Measurements from ENCODE around the gene DISP1.

The DISP1 gene

GRCh38 chr1:222794656-222795474, 20.0 kb upstream of the DISP1 start:
- Histone ChIP-seq H3K9ac (ENCODE audit: low read depth, low read length) (no peak overlapping the region), H3K27me3 (ENCODE audit: control insufficient read depth, insufficient read depth, low read length) (no peaks in the 10 kb centered on the region), H3K36me3 (ENCODE audit: control insufficient read depth, insufficient read depth, low read length) (no peaks in the 10 kb centered on the region), H3K27ac (ENCODE audit: low read depth, low read length) (no peak overlapping the region), H3K4me3 (ENCODE audit: low read depth, low read length) (no peak overlapping the region), H3K9me3 (ENCODE audit: control insufficient read depth, insufficient read depth, low read length) (no peaks in the 10 kb centered on the region), H3K4me1 (ENCODE audit: control insufficient read depth, insufficient read depth, low read length) (no peaks in the 10 kb centered on the region)

- H3K36me3 ChIP-seq (ENCODE audit: control insufficient read depth, insufficient read depth, low read length), result no peaks in the 10 kb centered on the region
- H3K27ac ChIP-seq (ENCODE audit: low read depth, low read length), result no peak overlapping the region
- H3K9me3 ChIP-seq (ENCODE audit: control insufficient read depth, insufficient read depth, low read length), result no peaks in the 10 kb centered on the region
- no peak overlapping the region for H3K9ac ChIP-seq (ENCODE audit: low read depth, low read length)
- no peaks in the 10 kb centered on the region for H3K27me3 ChIP-seq (ENCODE audit: control insufficient read depth, insufficient read depth, low read length)
- H3K4me3 ChIP-seq (ENCODE audit: low read depth, low read length), result no peak overlapping the region
- H3K4me1 ChIP-seq (ENCODE audit: control insufficient read depth, insufficient read depth, low read length), result no peaks in the 10 kb centered on the region
Measured at GRCh38 chr1:222798116-222798515, 16.7 kb upstream of the DISP1 start.

- H3K4me3 ChIP-seq (ENCODE audit: low read depth, low read length), result no peak overlapping the region
- H3K9me3 ChIP-seq (ENCODE audit: control insufficient read depth, insufficient read depth, low read length), result no peaks in the 10 kb centered on the region
- H3K9ac ChIP-seq (ENCODE audit: low read depth, low read length), result no peak overlapping the region
- no peaks in the 10 kb centered on the region for H3K4me1 ChIP-seq (ENCODE audit: control insufficient read depth, insufficient read depth, low read length)
- no peak overlapping the region for H3K27ac ChIP-seq (ENCODE audit: low read depth, low read length)
- H3K36me3 ChIP-seq (ENCODE audit: control insufficient read depth, insufficient read depth, low read length), result no peaks in the 10 kb centered on the region
- no peaks in the 10 kb centered on the region for H3K27me3 ChIP-seq (ENCODE audit: control insufficient read depth, insufficient read depth, low read length)
Measured at GRCh38 chr1:222798975-222799374, 15.9 kb upstream of the DISP1 start.

- Histone ChIP-seq H3K9me3 (ENCODE audit: control insufficient read depth, insufficient read depth, low read length) (no peaks in the 10 kb centered on the region), H3K36me3 (ENCODE audit: control insufficient read depth, insufficient read depth, low read length) (no peaks in the 10 kb centered on the region), H3K9ac (ENCODE audit: low read depth, low read length) (no peak overlapping the region), H3K4me3 (ENCODE audit: low read depth, low read length) (no peak overlapping the region), H3K27me3 (ENCODE audit: control insufficient read depth, insufficient read depth, low read length) (no peaks in the 10 kb centered on the region), H3K4me1 (ENCODE audit: control insufficient read depth, insufficient read depth, low read length) (no peaks in the 10 kb centered on the region), H3K27ac (ENCODE audit: low read depth, low read length) (no peak overlapping the region)
Measured at GRCh38 chr1:222801067-222801466, 13.8 kb upstream of the DISP1 start.

DNA sequence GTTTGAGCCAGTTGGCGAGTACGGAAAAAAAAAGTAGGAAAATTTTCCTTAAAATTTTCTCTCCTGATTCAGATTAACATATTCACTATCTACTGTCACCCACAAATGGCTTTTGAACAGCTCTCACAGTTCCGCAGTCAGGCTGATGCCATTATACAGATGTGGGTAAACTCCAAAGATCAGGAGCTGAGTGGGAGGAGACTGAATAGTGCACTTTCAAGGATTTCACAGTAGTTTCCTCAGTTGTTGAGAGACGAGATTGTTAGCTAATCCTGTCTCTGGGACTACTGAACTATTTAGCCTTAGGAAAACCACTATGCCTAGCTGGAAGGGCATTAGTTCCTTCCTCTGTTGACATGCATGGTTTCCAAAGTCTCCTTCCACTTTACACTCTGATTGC, 3.2 kb upstream of the DISP1 start:
- Histone ChIP-seq H3K9ac (ENCODE audit: low read depth, low read length) (no peak overlapping the region), H3K27ac (ENCODE audit: low read depth, low read length) (no peak overlapping the region), H3K9me3 (ENCODE audit: control insufficient read depth, insufficient read depth, low read length) (no peaks in the 10 kb centered on the region), H3K4me1 (ENCODE audit: control insufficient read depth, insufficient read depth, low read length) (peaks cover 10% of the 10 kb centered on the region; the same call in 1 of the 2 replicates), H3K4me3 (ENCODE audit: low read depth, low read length) (no peak overlapping the region), H3K27me3 (ENCODE audit: control insufficient read depth, insufficient read depth, low read length) (peaks cover 20% of the 10 kb centered on the region), H3K36me3 (ENCODE audit: control insufficient read depth, insufficient read depth, low read length) (no peaks in the 10 kb centered on the region)

DNA sequence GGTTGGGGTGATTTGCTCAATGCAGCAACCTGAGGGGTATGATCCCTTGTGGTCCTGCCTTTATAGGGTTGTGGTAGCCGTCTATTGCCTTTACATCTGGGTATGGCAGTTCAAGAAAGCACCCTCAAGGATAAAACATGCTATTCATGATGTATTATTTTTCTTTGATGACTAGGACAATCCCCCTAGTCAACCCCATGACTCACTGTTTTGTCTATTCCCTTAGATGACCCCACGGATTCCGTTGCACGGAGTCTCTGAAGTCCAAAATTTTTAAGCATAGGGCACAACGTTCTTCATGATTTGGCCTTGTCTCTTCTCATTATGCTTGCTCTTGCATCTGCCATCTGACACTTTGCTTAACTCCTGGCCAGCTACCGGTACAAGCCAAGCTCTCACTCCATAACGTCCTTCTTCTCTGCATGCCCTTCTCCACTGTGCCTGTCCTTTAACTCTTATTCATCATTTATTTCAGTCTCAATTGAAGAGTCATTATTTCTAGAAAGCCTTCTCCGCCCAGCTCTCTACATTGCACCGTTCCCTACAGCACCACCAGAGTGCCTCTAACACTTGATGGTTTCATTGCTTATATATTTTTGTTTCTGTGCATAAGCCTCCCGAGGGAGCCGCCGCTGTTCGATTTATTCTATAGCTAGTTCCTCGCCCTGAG, 838 bp upstream of the DISP1 start:
- H3K27me3 ChIP-seq (ENCODE audit: control insufficient read depth, insufficient read depth, low read length), result peaks cover 20% of the 10 kb centered on the region
- peaks cover 17% of the 10 kb centered on the region; the same call in 1 of the 2 replicates for H3K4me1 ChIP-seq (ENCODE audit: control insufficient read depth, insufficient read depth, low read length)
- no peak overlapping the region for H3K27ac ChIP-seq (ENCODE audit: low read depth, low read length)
- H3K9me3 ChIP-seq (ENCODE audit: control insufficient read depth, insufficient read depth, low read length), result no peaks in the 10 kb centered on the region
- H3K36me3 ChIP-seq (ENCODE audit: control insufficient read depth, insufficient read depth, low read length), result no peaks in the 10 kb centered on the region
- H3K4me3 ChIP-seq (ENCODE audit: low read depth, low read length), result peak overlapping the region; percentile 90; the same call in 1 of the 2 replicates
- no peak overlapping the region for H3K9ac ChIP-seq (ENCODE audit: low read depth, low read length)

- H3K9me3 ChIP-seq (ENCODE audit: control insufficient read depth, insufficient read depth, low read length), result no peaks in the 10 kb centered on the region
Measured at GRCh38 chr1:222815440-222815765, 564 bp downstream of the DISP1 start.

DNA sequence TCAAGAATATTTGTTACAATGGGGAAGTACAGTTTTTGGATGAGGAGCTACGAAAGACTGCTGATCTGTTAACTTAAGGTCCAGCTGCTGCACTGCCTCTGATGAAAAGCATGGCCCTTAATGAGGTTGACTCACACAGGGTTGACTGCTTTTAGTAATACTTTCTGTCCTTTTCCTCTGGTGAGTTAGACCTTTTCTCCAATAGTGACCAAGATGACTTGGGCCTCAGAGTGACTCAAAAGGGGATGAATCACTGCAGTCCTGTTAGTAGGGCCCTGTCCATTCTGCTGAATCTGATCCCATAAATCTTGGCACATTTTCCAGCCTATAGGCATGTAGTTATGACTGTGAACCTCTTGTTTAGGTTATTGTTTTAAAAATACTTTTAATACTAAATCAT, 2.7 kb downstream of the DISP1 start:
- H3K9me3 ChIP-seq (ENCODE audit: control insufficient read depth, insufficient read depth, low read length), result no peaks in the 10 kb centered on the region
- no peak overlapping the region for H3K27ac ChIP-seq (ENCODE audit: low read depth, low read length)
- H3K9ac ChIP-seq (ENCODE audit: low read depth, low read length), result no peak overlapping the region
- H3K36me3 ChIP-seq (ENCODE audit: control insufficient read depth, insufficient read depth, low read length), result no peaks in the 10 kb centered on the region
- no peak overlapping the region for H3K4me3 ChIP-seq (ENCODE audit: low read depth, low read length)
- H3K4me1 ChIP-seq (ENCODE audit: control insufficient read depth, insufficient read depth, low read length), result peaks cover 17% of the 10 kb centered on the region; the same call in 1 of the 2 replicates
- H3K27me3 ChIP-seq (ENCODE audit: control insufficient read depth, insufficient read depth, low read length), result peaks cover 11% of the 10 kb centered on the region

More at GRCh38 chr1:222815440-222815765, 564 bp downstream of the DISP1 start:
- Histone ChIP-seq H3K4me3 (ENCODE audit: low read depth, low read length) (peak overlapping the region; percentile 90), H3K27ac (ENCODE audit: low read depth, low read length) (peak overlapping the region; percentile 69), H3K27me3 (ENCODE audit: control insufficient read depth, insufficient read depth, low read length) (peaks cover 20% of the 10 kb centered on the region), H3K9ac (ENCODE audit: low read depth, low read length) (peak overlapping the region; percentile 71), H3K36me3 (ENCODE audit: control insufficient read depth, insufficient read depth, low read length) (no peaks in the 10 kb centered on the region), H3K4me1 (ENCODE audit: control insufficient read depth, insufficient read depth, low read length) (peaks cover 17% of the 10 kb centered on the region; the same call in 1 of the 2 replicates)

GRCh38 chr1:222818171-222818570, 3.3 kb downstream of the DISP1 start:
- Histone ChIP-seq H3K27ac (ENCODE audit: low read depth, low read length) (no peak overlapping the region), H3K27me3 (ENCODE audit: control insufficient read depth, insufficient read depth, low read length) (peaks cover 5% of the 10 kb centered on the region), H3K9me3 (ENCODE audit: control insufficient read depth, insufficient read depth, low read length) (no peaks in the 10 kb centered on the region), H3K36me3 (ENCODE audit: control insufficient read depth, insufficient read depth, low read length) (no peaks in the 10 kb centered on the region), H3K4me3 (ENCODE audit: low read depth, low read length) (no peak overlapping the region), H3K4me1 (ENCODE audit: control insufficient read depth, insufficient read depth, low read length) (peaks cover 18% of the 10 kb centered on the region; the same call in 1 of the 2 replicates), H3K9ac (ENCODE audit: low read depth, low read length) (no peak overlapping the region)

- H3K4me1 ChIP-seq (ENCODE audit: control insufficient read depth, insufficient read depth, low read length), result peaks cover 29% of the 10 kb centered on the region
- no peaks in the 10 kb centered on the region for H3K27me3 ChIP-seq (ENCODE audit: control insufficient read depth, insufficient read depth, low read length)
- no peak overlapping the region for H3K4me3 ChIP-seq (ENCODE audit: low read depth, low read length)
- H3K36me3 ChIP-seq (ENCODE audit: control insufficient read depth, insufficient read depth, low read length), result no peaks in the 10 kb centered on the region
- no peak overlapping the region for H3K27ac ChIP-seq (ENCODE audit: low read depth, low read length)
- no peak overlapping the region for H3K9ac ChIP-seq (ENCODE audit: low read depth, low read length)
- no peaks in the 10 kb centered on the region for H3K9me3 ChIP-seq (ENCODE audit: control insufficient read depth, insufficient read depth, low read length)
Measured at GRCh38 chr1:222820171-222820712, 5.4 kb downstream of the DISP1 start.

DNA sequence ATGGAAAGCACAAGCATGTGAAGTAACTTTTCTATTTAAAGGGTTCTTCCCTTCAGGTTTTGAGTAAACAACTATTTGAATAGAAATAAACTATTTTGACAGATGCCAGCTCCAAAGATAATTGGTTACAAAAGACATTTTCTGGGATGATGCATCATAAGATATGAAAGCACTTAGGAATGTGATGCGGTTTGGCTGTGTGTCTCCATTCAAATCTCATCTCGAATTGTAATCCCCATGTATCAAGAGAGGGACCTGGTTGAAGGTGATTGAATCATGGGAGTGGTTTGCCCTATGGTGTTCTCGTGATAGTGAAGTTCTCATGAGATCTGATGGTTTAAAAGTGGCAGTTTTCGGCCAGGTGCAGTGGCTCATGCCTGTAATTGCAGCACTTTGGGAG, 6.4 kb downstream of the DISP1 start:
- no peak overlapping the region for H3K4me3 ChIP-seq (ENCODE audit: low read depth, low read length)
- H3K9me3 ChIP-seq (ENCODE audit: control insufficient read depth, insufficient read depth, low read length), result no peaks in the 10 kb centered on the region
- no peak overlapping the region for H3K9ac ChIP-seq (ENCODE audit: low read depth, low read length)
- no peaks in the 10 kb centered on the region for H3K27me3 ChIP-seq (ENCODE audit: control insufficient read depth, insufficient read depth, low read length)
- peaks cover 29% of the 10 kb centered on the region for H3K4me1 ChIP-seq (ENCODE audit: control insufficient read depth, insufficient read depth, low read length)
- H3K27ac ChIP-seq (ENCODE audit: low read depth, low read length), result no peak overlapping the region
- H3K36me3 ChIP-seq (ENCODE audit: control insufficient read depth, insufficient read depth, low read length), result no peaks in the 10 kb centered on the region
